ENCODE data around the gene OGG1.

GRCh38 chr3:9786209-9786739 is 36.5 kb downstream of the OGG1 start:
- no peak for TF ChIP-seq CSDC2 (CRISPR knock-in tag; IDR thresholded peaks at IDR 0.05)
- TF ChIP-seq TOX (CRISPR knock-in tag; IDR thresholded peaks at IDR 0.05; ENCODE audit: borderline replicate concordance): no peak
- no peak for TF ChIP-seq ZNF565 (CRISPR knock-in tag; conservative IDR thresholded peaks at IDR 0.05; ENCODE audit: low read depth)
- no peak for TF ChIP-seq CREB5 (CRISPR knock-in tag; IDR thresholded peaks at IDR 0.05; ENCODE audit: low read depth)
- TF ChIP-seq ZC3H10 (CRISPR knock-in tag; IDR thresholded peaks at IDR 0.05): no peak
- no peak for TF ChIP-seq ZNF70 (CRISPR knock-in tag; IDR thresholded peaks at IDR 0.05)
- TF ChIP-seq ZFP3 (CRISPR knock-in tag; IDR thresholded peaks at IDR 0.05): no peak
- no peak for TF ChIP-seq GLIS3 (CRISPR knock-in tag; IDR thresholded peaks at IDR 0.05)
- TF ChIP-seq PATZ1 (CRISPR knock-in tag; IDR thresholded peaks at IDR 0.05; ENCODE audit: borderline replicate concordance): no peak
- TF ChIP-seq RARB (CRISPR knock-in tag; IDR thresholded peaks at IDR 0.05): no peak
- TF ChIP-seq OSR1 (CRISPR knock-in tag; IDR thresholded peaks at IDR 0.05): no peak
